ENCODE measurements around the gene LYST.
"Not testable (repeated sequence)": the region's sequence is repeated elsewhere in the genome, so short reads cannot be mapped to it uniquely, and the experiment has no call there.

LYST gene

DNA sequence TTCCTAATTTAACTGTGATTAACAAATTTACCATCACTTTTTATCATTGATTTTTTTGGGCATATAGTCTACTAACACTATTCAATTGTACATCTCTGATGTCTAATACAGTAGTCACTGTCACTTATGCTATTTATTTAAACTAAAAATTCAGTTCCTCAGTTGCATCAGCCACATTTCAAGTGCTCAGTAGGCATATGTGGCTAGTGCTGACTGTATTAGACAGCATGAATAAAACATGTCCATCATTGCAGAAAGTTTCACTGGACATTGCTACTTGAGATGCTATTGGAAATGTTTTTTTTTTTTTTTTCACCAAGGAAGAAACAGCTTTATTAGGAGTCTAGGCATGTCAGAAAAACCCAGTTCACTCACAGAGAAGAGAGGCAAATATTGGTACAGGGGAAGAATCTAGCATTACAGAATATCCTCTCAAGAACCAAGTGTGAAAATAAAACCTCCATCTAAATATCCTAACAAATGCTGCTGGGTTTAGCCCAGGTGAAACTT is 109.1 kb downstream of the LYST start:
- no peak for DNase-seq

- not testable (repeated sequence) for DNase-seq
Observed at GRCh38 chr1:235754186-235754585, 112.5 kb downstream of the LYST start.

DNA sequence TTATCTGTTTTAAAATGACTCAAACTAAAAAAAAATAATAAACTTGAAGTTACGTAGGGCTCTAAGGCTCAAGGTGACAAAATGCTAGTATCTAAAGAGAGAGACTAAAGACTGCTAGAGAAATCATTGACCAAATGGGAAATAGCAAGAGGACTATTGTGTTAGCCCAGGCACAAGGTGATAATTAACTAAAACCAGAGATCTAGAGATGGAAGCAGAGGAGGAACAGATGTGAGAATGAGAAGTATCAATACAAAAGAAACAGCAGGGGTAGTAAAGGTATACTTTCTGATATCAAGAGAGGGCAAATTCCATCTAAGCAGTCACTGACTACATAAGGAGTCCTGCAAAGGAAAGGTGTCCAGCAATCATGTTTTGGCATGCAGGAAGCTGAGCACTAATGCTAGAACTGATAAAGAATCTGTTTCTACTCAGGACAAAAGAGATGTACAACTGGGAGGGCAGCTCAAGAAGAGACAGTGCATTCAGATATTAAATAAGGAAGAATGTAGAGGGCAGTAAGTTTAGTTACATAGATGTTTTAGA is 116.9 kb downstream of the LYST start:
- DNase-seq: no peak

GRCh38 chr1:235748747-235749146 is 118.0 kb downstream of the LYST start:
- DNase-seq: no peak

- no peak for DNase-seq
Observed at GRCh38 chr1:235746245-235746644, 120.5 kb downstream of the LYST start.

- DNase-seq: no peak
Observed at GRCh38 chr1:235745503-235746136, 121.1 kb downstream of the LYST start.

- DNase-seq: no peak
Observed at GRCh38 chr1:235742914-235743599, 123.6 kb downstream of the LYST start.

DNA sequence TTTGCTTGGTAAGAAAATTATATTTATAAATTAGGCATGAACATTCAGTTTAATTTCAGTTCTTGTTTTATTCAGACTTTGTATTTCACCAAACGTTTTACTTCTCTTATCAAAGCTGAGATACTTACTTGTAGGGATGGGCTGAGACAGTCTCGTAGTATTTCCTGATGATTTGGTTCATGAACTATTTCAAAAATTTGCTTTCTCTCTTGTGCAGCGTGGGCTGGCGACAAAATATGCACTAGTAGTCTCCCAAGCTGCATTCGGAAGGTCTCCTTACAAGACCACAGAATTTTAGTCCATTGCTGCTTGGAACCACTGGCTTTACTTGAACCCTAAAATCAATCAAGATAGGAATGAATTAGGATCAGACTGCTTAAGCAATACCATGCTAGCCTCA is 125.4 kb downstream of the LYST start:
- no peak for DNase-seq

DNA sequence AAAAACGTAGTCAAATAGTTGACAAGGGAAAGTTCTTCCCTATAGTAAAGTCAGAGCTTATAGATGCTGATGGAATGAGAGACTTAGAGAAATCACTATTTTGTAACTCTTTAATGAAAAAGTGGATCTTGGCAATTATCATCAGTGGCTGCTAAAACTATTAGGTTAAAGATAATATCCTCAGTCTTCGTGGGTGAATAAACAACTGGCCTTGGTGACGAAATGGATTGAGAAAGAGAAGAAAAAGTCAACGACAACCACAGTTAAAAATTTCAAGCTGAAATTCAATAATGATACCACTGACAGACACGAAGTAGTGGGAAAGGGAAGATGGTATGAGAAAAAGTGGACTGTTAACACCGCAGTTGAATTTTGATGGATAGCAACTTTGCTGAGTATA is 127.1 kb downstream of the LYST start:
- no peak for DNase-seq

DNA sequence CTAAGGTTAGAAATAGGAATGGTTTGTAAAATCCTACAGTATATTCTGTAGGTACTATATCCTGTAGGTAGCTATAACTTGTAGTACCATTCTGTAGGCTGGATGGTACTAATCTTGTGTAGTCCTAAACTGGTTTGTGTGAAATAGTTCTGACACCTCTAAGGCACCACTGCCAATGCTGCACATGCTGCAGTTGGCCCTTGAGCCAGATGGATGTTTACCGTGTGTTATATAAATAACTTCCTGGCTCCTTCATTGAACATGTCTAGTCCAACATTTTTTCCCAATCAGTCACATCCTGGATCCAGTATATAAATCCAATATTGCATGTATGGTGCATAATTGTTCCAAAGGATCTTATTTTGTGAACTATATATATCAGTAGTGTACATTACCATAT is 127.6 kb downstream of the LYST start:
- no peak for DNase-seq

GRCh38 chr1:235737751-235738150 is 129.0 kb downstream of the LYST start:
- DNase-seq: no peak

GRCh38 chr1:235736263-235736662 is 130.4 kb downstream of the LYST start:
- no peak for DNase-seq

- DNase-seq: no peak
Observed at GRCh38 chr1:235735621-235736020, 131.1 kb downstream of the LYST start.

DNA sequence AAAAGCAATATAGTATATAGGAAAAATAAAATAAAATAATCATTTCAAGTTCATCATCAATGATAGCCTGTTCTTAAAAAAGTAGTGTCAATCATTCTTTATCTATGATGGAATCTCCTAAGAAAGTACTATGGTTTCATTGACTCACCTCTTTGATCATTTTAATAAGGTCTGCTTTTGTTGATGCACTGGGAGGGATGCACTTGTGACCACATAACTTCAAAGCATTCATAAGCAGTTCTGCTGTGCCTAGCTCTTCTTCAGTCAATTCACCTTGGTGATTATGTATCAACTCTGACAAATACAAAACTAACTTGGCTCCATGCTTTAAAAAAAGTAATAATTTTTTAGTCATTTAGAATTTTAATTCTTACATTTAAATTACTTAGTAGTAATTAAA is 132.4 kb downstream of the LYST start:
- DNase-seq: no peak

- DNase-seq: no peak
Observed at GRCh38 chr1:235730007-235730406, 136.7 kb downstream of the LYST start.

DNA sequence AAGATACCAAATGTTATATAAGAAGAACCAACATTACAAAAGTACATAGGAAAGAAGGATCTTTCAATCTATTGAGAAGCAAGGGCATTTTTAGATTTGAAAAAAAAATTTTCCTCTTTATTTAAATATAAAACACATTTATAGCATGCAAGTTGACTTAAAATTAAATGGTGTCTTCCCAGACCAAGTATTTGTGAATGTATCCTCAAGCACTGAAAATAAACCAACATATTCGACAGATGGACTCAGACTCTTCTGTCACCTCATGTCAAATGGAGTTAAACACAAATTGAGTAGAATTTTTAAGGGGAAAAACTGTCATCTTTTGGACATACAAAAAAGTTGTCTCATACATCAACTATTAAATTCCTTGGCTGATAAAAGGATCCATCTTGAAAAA is 140.1 kb downstream of the LYST start:
- DNase-seq: no peak

GRCh38 chr1:235725434-235725833 is 141.3 kb downstream of the LYST start:
- no peak for DNase-seq

DNA sequence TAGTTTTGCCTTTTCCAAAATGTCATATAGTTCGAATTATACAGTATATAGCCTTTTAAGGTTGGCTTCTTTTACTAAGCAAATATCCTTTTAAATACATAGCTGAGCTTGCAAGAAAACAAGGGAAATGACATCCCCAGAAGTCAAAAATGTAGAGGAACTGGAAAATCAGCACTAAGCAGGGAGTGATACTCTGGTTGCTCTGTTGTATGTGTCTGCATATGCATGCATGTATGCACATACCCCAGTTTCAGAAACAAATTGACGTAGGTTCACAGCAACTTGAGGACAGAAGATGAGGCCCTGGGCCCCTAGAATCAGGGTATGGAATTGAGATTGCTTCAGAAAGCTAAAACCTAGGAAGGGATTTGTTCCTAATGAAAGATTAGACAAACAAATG is 142.0 kb downstream of the LYST start:
- DNase-seq: no peak

DNA sequence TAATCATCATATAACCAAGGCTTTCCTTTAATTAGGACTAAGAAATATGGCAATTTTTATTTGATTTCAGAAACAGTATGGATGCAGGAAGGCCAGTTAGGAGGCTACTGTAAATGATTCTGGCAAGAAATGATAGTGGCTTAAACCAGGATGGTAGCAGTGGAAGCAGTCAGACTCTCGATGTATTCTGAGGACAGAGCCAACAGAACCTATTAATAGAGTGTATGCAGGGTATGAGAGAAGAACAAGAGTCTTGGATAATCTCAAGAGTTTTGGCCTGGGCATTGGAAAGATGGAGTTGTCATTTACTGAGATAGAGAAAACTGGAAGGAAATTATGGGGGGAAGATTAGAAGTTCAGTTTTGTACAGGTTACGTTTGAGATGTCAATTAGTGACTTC is 143.8 kb downstream of the LYST start:
- no peak for DNase-seq

DNA sequence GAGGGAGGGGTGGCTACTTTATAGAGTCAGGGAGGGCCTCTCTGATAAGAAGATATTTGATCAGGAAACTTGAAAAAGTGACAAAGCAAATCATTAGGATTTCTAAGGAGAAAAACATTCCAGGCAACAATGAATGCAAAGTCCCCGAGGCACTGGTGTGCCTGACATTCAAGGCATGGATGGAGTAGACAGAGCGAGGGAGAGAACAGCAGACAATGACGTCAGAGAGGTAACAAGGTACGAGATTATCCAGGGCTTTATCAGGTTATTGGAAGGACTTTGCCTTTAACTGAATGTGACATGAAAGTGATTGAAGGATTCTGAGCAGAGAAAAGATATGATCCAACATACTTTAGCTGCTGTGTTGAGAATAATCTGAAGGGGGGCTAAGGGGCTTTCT is 144.7 kb downstream of the LYST start:
- DNase-seq: no peak

GRCh38 chr1:235720544-235720943 is 146.2 kb downstream of the LYST start:
- DNase-seq: no peak

DNA sequence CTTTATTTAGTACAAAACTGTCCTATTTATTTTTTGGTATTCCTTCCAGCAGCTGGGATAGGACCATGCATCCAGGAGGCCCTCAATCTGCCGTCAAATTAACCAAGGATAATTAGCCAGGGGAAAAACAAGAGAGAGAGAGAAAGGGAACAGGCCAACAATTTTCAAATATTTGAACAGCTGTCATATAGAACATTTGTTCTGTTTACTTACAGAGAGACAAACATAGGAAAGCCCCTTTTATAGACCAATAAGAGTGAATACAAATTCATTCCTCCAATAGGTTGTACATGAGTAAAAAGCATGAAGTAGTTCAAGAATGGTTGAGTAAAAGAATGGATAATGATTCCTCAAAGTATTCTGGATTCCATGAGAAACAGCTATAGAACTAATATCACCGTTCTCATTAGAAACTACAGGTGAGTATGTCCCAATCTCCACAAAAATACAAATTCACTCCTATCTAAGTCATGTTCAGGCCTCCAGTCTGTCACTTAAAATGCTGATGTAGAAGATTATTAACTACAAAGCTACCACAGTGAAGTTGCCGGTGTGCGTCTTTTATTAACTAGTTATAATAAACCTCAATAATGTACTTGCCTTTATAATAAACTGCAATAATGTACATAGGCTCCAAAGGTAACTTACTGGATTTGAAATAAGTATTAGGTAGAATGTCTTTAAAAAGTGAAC is 152.4 kb downstream of the LYST start:
- DNase-seq: no peak

DNA sequence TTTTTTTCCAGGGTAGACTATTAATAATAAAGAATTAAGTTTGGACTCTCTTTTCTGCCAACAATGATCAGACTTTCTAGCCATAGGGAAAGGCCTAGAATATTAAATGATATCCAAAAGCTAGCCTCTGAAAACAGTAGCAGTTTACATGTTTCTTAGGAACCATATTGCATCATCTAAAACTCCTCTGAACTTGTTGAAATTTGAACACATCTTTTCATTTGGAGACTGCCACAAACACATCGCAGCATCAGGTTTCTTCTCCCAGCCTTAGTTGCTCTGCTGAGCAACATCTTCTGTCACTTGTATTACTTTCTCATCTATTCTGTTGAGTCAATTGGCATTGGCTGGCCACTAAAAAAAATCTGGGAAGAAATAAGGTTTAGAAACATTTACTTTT is 153.9 kb downstream of the LYST start:
- no peak for DNase-seq

- DNase-seq: no peak
Observed at GRCh38 chr1:235710687-235711086, 156.0 kb downstream of the LYST start.

Data from NCI-H524 (cell line).